Urinary bladder (tissue), 4 donors: Measurements from ENCODE around the gene CD300H. TPM values are rescaled to one million over a fixed set of nuclear protein-coding genes. Genes with fewer than 3 reads are reported as not detected.

Source experiments
- DNase-seq: peaks from one replicate; pipeline ENCODE4 v3.0.0-alpha.2; 2015; ENCODE audit errors: extremely low spot score
- H3K27ac ChIP-seq: one replicate; pipeline ENCODE4 v1.5.1; 2013; ENCODE audit warnings: low read depth, mild to moderate bottlenecking, moderate library complexity
- H3K36me3 ChIP-seq: one replicate; pipeline ENCODE4 v1.6.1; 2013; ENCODE audit warnings: mild to moderate bottlenecking, moderate library complexity; ENCODE audit not compliant: insufficient read depth
- H3K4me1 ChIP-seq: one replicate; pipeline ENCODE4 v1.6.1; 2013; ENCODE audit warnings: mild to moderate bottlenecking, moderate library complexity; ENCODE audit not compliant: insufficient read depth
- H3K4me3 ChIP-seq: one replicate; pipeline ENCODE4 v1.5.1; 2013; ENCODE audit warnings: low read depth, low read length
- WGBS: extraction: QIAGEN DNeasy Blood & Tissue Kit; methylation state at CpG from one replicate; pipeline ENCODE4 v1.1.7; 2013; 5-methylcytosine and 5-hydroxymethylcytosine counted together
- polyA plus RNA-seq: library from polyadenylated mRNA; stranded (reverse); fragments of 200-250 nt; gene quantifications from one replicate; pipeline ENCODE4 v1.2.3, GENCODE V29; 2013
- total RNA-seq: library from RNA; depleted of rRNA; stranded (reverse); fragments of >200 nt; gene quantifications from one replicate; pipeline ENCODE4 v1.2.3, GENCODE V29; 2014
- donor health status: healthy with polysubstance abuse.
- donor health status: healthy.

The CD300H gene
- total and polyA plus RNA-seq, 2 donors: 0.18 TPM; not detected in 1

GRCh38 chr17:74552037-74552436, 15.3 kb downstream of the CD300H start:
- H3K4me3 ChIP-seq: no peak overlapping the region
- no peaks in the 10 kb centered on the region for H3K36me3 ChIP-seq
- DNase-seq: no peak
- H3K4me1 ChIP-seq: no peaks in the 10 kb centered on the region
- H3K27ac ChIP-seq: no peak overlapping the region
- 46% methylated on average over 7 of the region's 7 CpGs for WGBS

GRCh38 chr17:74550602-74551001, 16.7 kb downstream of the CD300H start:
- 86% methylated on average over 15 of the region's 15 CpGs for WGBS

GRCh38 chr17:74549343-74549742, 18.0 kb downstream of the CD300H start:
- Histone ChIP-seq H3K27ac (no peak overlapping the region), H3K4me3 (no peak overlapping the region), H3K36me3 (no peaks in the 10 kb centered on the region), H3K4me1 (no peaks in the 10 kb centered on the region)
- no peak for DNase-seq
- WGBS: 68% methylated on average over 7 of the region's 7 CpGs

More at GRCh38 chr17:74550602-74551001, 16.7 kb downstream of the CD300H start:
- no peak overlapping the region for H3K4me3 ChIP-seq
- H3K36me3 ChIP-seq: no peaks in the 10 kb centered on the region
- H3K4me1 ChIP-seq: no peaks in the 10 kb centered on the region
- no peak overlapping the region for H3K27ac ChIP-seq
- no peak for DNase-seq

- Histone ChIP-seq H3K27ac (no peak overlapping the region), H3K4me1 (no peaks in the 10 kb centered on the region), H3K36me3 (no peaks in the 10 kb centered on the region), H3K4me3 (no peak overlapping the region)
- WGBS: 72% methylated on average over 3 of the region's 3 CpGs
- no peak for DNase-seq
Measured at GRCh38 chr17:74547736-74548135, 19.6 kb downstream of the CD300H start.

GRCh38 chr17:74547264-74547663, 20.0 kb downstream of the CD300H start:
- WGBS: 89% methylated on average over 7 of the region's 7 CpGs

GRCh38 chr17:74546586-74546985, 20.7 kb downstream of the CD300H start:
- H3K4me1 ChIP-seq: no peaks in the 10 kb centered on the region
- no peaks in the 10 kb centered on the region for H3K36me3 ChIP-seq
- no peak overlapping the region for H3K4me3 ChIP-seq
- no peak overlapping the region for H3K27ac ChIP-seq
- DNase-seq: no peak
- 83% methylated on average over 7 of the region's 7 CpGs for WGBS

More at GRCh38 chr17:74547264-74547663, 20.0 kb downstream of the CD300H start:
- Histone ChIP-seq H3K27ac (no peak overlapping the region), H3K4me1 (no peaks in the 10 kb centered on the region), H3K4me3 (no peak overlapping the region), H3K36me3 (no peaks in the 10 kb centered on the region)
- no peak for DNase-seq

- Histone ChIP-seq H3K36me3 (no peaks in the 10 kb centered on the region), H3K27ac (no peak within 1 kb of the TSS), H3K4me1 (no peaks in the 10 kb centered on the region), H3K4me3 (no peak within 1 kb of the TSS)
- no peak for DNase-seq
- 67% methylated on average over 5 of the region's 5 CpGs for WGBS
Measured at GRCh38 chr17:74545843-74546230, 21.5 kb downstream of the CD300H start, which contains the start of gene CD300C. CD300C (minus strand) TSS chr17:74546115; CDS start chr17:74545782, 333 bp downstream.

- Histone ChIP-seq H3K4me1 (no peaks in the 10 kb centered on the region), H3K36me3 (no peaks in the 10 kb centered on the region), H3K27ac (no peak overlapping the region), H3K4me3 (no peak overlapping the region)
- DNase-seq: no peak
- 70% methylated on average over 16 of the region's 16 CpGs for WGBS
Measured at GRCh38 chr17:74544991-74545842, 22.1 kb downstream of the CD300H start.

GRCh38 chr17:74543891-74544760, 23.2 kb downstream of the CD300H start:
- Histone ChIP-seq H3K36me3 (no peaks in the 10 kb centered on the region), H3K4me3 (no peak overlapping the region), H3K27ac (no peak overlapping the region), H3K4me1 (no peaks in the 10 kb centered on the region)
- WGBS: 86% methylated on average over 18 of the region's 18 CpGs
- DNase-seq: no peak

- WGBS: 77% methylated on average over 14 of the region's 14 CpGs
- Histone ChIP-seq H3K27ac (no peak overlapping the region), H3K4me1 (no peaks in the 10 kb centered on the region), H3K4me3 (no peak overlapping the region), H3K36me3 (no peaks in the 10 kb centered on the region)
- no peak for DNase-seq
Measured at GRCh38 chr17:74543406-74543805, 23.9 kb downstream of the CD300H start.

- H3K27ac ChIP-seq: no peak overlapping the region
- WGBS: 88% methylated on average over 17 of the region's 17 CpGs
- H3K36me3 ChIP-seq: no peaks in the 10 kb centered on the region
- no peak overlapping the region for H3K4me3 ChIP-seq
- no peaks in the 10 kb centered on the region for H3K4me1 ChIP-seq
- no peak for DNase-seq
Measured at GRCh38 chr17:74542727-74543383, 24.5 kb downstream of the CD300H start.

- no peak for DNase-seq
- WGBS: 89% methylated on average over 5 of the region's 5 CpGs
- no peak overlapping the region for H3K27ac ChIP-seq
- H3K4me1 ChIP-seq: no peaks in the 10 kb centered on the region
- no peak overlapping the region for H3K4me3 ChIP-seq
- no peaks in the 10 kb centered on the region for H3K36me3 ChIP-seq
Measured at GRCh38 chr17:74542166-74542565, 25.1 kb downstream of the CD300H start.
